ENCODE data around the gene IFT81. TPM values are rescaled to one million over a fixed set of nuclear protein-coding genes. Genes with fewer than 3 reads are reported as not detected.

The IFT81 gene
- polyA plus RNA-seq, 2 of the 4 experiments (the other 2 are of a cell fraction): 40.7 to 73.4 TPM

GRCh38 chr12:110159671-110160245 is 35.6 kb downstream of the IFT81 start (continued):
- TF ChIP-seq KDM1A (IDR thresholded peaks at IDR 0.05; ENCODE audit: low read depth): no peak
- no peak for TF ChIP-seq EHMT2 (IDR thresholded peaks at IDR 0.05; ENCODE audit: low read depth)
- no peak for TF ChIP-seq EP300 (IDR thresholded peaks at IDR 0.05)

GRCh38 chr12:110165540-110166159 is 41.5 kb downstream of the IFT81 start:
- 76% methylated on average over 4 of the region's 4 CpGs for WGBS (ENCODE audit: missing lambda C conversion rate)
- no peak for TF ChIP-seq RCOR1 (IDR thresholded peaks at IDR 0.05; ENCODE audit: low read depth, low read length)
- no peak for TF ChIP-seq ATOH8 (CRISPR knock-in tag; IDR thresholded peaks at IDR 0.05; ENCODE audit: low read depth)
- no peak for TF ChIP-seq E2F6 (IDR thresholded peaks at IDR 0.05; ENCODE audit: borderline replicate concordance, low read depth)
- no peak for TF ChIP-seq REST (IDR thresholded peaks at IDR 0.05)
- TF ChIP-seq CHD2 (IDR thresholded peaks at IDR 0.05; ENCODE audit: low read length, partially characterized antibody): no peak
- no peak for TF ChIP-seq PBX3 (IDR thresholded peaks at IDR 0.05)
- TF ChIP-seq RARB (CRISPR knock-in tag; IDR thresholded peaks at IDR 0.05): no peak
- no peak for TF ChIP-seq HMGXB4 (CRISPR knock-in tag; IDR thresholded peaks at IDR 0.05; ENCODE audit: borderline replicate concordance)
- TF ChIP-seq CHD4 (IDR thresholded peaks at IDR 0.05; ENCODE audit: borderline replicate concordance): no peak
- TF ChIP-seq SMC3 (IDR thresholded peaks at IDR 0.05): no peak
- TF ChIP-seq FOXS1 (CRISPR knock-in tag; IDR thresholded peaks at IDR 0.05): no peak
- no peak for TF ChIP-seq ELK1 (IDR thresholded peaks at IDR 0.05; ENCODE audit: low read depth, low read length)
- no peak for TF ChIP-seq MAFK (IDR thresholded peaks at IDR 0.05; ENCODE audit: partially characterized antibody)
- no peak for TF ChIP-seq HES2 (IDR thresholded peaks at IDR 0.05)
- no peak for TF ChIP-seq HOXA7 (CRISPR knock-in tag; IDR thresholded peaks at IDR 0.05)
- TF ChIP-seq POLR2AphosphoS2 (conservative IDR thresholded peaks at IDR 0.05; ENCODE audit: low read length): no peak
- FAIRE-seq: no peak
- Histone ChIP-seq H3K4me1 (peaks cover 4% of the 10 kb centered on the region; the same call in 1 of the 3 replicates), H3K4me2 (no peak overlapping the region), H3K27ac (no peak overlapping the region), H3K9me3 (no peaks in the 10 kb centered on the region), H3K4me3 (no peak overlapping the region)
- POLR2A ChIA-PET: no interaction called here
- CTCF ChIA-PET: interaction anchor here (1.1 to 1.2 kb wide), 2 partner anchors 9 to 19 kb away, joined by 3 read pairs; no protein-coding TSS in a partner anchor
- peak in 1 of 2 experiments; percentile 55; a peak in 2 of 6 replicates for ATAC-seq
- no peak for DNase-seq (ENCODE audit: low read depth in 1 of 2, low spot score in 1 of 2)
